ENCODE results near the gene HABP2.

The HABP2 gene

GRCh38 chr10:113527211-113527906, 25.5 kb upstream of the HABP2 start:
- DNase-seq (ENCODE audit: low spot score): no peak

DNA sequence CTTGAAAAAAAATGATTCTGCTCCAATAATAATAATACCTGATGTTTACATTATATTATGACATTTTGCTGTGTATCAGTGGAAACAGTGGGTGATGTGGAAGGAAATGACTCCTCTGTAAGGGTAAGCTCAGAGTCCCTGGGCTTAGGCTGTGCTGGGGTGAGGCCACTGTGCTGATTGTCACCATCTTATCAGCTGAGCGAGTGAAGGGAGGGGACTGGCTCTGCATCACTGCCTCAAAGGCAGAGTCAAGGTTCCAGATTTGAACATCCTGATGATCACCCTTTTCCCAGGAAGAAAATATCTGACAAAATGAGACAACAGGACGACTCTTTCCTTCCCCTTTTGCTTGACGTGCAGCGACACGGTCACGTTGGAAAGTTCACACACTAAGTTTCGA, 24.0 kb upstream of the HABP2 start:
- DNase-seq (ENCODE audit: low spot score): no peak

- no peak for DNase-seq (ENCODE audit: low spot score)
Observed at GRCh38 chr10:113529575-113529974, 23.3 kb upstream of the HABP2 start.

GRCh38 chr10:113530476-113530875, 22.4 kb upstream of the HABP2 start:
- no peak for DNase-seq (ENCODE audit: low spot score)

- no peak for DNase-seq (ENCODE audit: low spot score)
Observed at GRCh38 chr10:113532724-113533123, 20.1 kb upstream of the HABP2 start.

DNA sequence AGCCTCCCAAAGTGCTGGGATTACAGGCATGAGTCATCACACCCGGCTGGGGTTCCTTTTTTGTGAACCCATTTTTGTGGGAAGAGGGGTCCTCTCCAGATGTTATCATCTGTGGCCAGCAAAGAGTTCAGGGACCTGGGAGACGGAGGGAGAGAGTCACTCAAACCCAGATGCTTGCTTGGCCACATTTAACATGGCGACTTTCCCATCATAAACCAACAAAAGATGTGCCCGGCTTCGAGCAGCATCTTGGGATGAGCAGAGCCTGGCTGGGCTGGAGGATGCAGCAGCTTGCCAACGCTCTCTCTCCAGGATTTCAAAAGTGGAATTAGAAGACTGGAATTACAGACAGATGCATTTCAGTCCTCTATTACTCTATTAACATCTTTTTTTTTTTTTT, 19.1 kb upstream of the HABP2 start:
- DNase-seq (ENCODE audit: low spot score): no peak

- DNase-seq (ENCODE audit: low spot score): no peak
Observed at GRCh38 chr10:113534423-113534822, 18.4 kb upstream of the HABP2 start.

DNA sequence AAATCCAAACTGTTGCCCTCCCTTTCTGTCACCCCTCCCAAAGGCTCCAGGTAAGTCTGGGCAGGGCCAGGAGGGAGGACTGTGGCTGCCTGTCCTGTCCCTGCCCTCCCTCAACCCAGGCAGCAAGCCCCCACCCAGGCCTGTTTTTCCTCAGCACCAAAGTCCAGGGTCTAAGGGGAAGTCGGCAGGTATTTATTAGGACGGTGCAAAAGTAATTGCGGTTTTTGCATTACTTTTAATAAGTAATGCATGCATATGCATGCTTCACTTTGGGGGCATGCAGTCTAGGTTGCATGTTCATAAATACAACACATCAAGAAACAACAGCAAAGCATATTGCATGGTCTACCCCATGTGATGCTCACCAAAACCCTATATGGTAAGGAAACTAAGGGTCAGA, 15.2 kb upstream of the HABP2 start:
- no peak for DNase-seq (ENCODE audit: low spot score)

DNA sequence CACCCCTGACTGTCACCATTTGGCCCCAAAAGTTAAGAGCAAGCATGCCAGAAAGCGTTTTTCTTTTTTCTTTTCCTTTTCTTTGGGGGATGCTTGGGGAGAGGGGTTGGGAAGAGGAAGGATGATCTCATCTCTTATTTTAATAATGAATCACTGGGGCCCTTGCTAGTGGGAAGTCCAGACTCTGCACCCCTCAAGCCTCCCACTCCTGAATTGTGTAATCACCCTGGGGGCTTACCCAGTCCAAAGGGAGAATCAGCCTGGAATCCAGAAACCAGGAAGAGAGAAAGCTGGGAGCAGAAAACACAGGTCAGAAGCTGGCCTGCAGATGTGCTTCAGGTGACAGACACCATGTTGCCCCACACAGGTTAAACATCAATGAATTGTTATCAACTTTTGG, 14.7 kb upstream of the HABP2 start:
- DNase-seq (ENCODE audit: low spot score): no peak

DNA sequence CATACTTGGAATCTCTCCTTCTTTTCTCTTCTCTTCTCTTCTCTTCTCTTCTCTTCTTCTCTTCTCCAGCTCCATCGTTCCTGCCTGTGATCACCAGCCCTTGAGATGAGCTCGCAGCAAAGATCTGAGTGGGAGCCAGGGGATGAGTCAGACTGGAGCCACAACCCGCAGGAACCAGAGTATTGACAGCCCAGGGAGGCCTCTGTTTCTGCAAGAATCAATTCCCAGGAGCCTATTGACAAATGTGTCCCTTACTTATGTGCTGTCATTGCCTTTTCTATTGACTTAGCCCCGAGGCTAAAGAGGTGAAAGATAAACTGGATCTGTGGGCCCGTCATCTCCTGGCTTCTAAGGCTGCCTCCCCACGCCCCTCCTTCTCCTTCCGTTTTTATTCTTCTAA, 13.1 kb upstream of the HABP2 start:
- DNase-seq (ENCODE audit: low spot score): no peak

DNA sequence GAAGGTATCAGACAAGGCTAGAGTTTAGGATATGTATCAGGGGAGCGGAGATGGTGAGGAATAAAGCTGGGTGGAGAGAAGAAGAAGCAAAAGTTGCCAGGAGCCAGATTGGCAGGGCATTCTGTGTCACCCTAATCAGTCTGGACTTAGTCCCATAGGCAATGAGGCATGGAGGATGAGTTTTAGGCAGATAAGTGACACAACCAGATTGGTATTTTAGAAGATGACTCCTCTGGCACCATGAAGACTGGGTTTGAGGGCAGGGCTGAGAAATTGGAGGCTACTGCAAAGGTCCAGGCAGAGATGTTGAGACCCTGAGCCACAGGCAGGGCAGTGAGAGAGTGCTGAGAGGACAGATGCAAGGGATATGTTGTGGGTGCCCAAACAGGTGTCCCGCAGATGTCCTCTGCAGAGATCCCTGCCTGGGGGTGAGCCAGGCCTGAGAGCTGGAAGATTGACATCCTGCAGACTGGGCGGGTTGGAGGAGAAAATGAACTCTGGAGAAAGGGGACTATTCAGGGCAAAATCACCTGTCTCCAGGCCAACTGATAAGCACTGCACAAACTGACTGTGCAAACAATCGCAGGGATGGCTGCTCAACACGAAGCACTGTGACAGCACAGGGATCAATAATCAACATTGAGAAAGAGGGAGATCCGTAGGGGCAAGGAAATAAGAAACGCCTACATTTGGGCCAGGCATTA, 11.9 kb upstream of the HABP2 start:
- no peak for DNase-seq (ENCODE audit: low spot score)

DNA sequence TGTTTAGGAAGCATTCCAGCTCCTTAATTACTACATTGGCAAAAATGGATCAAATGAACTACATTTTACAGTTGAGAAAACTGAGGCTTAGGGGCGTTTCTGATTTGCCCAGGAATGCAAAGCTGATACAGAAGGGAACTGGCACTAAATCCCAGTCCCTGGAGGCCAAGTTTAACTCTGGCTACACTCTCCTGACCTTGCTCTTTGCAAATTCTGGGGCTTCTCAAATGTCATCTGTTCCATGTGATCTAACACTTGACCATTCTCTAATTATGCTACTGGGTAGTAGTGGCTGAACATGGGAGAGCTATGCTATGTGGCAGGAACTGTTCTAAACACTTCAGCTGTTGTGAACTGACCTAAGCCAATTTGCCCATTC, 11.3 kb upstream of the HABP2 start:
- DNase-seq (ENCODE audit: low spot score): no peak

DNA sequence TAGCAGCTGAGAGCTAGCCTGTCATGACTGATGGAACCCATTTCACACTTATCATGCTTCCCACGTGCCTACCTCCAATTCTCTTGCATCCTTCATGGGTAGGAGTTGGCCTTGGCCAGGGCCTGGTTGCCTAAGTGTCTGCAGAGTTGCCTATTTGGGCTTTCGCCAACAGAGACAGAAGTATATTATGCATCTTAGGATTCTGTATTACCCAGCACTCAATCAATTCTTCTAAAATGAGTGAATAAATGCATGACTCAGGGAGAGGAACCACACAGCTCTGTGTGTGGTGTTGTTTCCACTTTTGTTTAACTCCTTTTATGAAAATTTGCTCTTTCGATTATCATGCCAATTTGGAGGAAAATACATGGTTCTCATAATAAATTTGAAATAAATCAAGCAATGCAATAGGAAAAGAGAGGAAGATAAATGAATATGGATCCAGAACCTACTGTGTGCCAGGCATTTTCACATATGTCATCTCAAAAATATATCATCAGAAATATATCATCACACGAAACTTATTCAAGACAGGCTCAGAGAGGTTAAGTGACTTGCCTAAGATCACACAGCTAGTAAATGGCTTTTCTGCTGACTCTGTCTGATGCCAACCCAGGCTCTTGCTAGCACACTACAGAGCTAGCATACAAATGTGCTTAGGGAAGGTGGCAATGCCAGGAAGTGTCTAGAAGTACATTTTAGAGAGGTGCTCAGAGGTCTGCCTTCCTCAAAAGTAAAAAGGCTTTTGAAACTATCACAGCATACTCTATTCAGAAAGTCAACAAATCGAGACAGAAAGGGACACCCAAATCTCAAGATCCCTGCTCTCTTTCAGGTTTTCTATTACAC, 9.5 kb upstream of the HABP2 start:
- no peak for DNase-seq (ENCODE audit: low spot score)

DNA sequence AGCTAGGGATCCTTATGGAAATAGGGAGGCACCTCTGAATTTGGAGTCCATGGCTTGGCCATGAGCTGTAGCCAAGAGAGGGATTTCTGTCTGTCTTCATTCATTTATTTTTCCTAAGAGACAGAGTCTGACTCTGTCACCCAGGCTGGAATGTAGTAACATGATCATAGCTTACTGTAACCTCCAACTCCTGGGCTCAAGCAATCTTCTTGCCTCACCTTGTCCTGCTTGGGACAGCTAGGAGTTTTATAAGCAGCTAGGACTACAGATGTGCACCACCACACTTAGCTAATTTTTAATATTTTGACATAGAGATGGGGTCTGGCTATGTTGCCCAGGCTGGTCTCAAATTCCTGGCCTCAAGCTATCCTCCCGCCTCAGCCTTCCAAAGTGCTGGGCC, 8.5 kb upstream of the HABP2 start:
- DNase-seq (ENCODE audit: low spot score): no peak

DNA sequence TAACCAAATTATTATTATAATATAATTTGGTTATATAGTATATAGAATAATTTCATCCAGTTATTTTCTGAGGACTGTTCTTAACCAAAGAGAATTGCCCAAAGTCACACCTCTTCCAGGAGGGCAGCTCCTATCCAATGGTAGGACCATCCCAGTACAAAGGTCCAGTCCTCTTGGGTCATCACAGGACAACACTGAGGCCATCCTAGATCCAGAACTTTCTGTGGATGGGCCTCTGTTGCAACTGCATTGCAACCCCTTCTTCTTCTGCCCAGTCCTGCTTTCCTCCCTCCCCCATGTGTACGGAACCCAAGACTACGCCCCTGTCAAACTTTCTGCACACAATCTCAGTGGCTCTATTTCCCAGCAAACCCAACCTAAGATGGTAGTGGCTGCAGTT, 5.4 kb upstream of the HABP2 start:
- DNase-seq (ENCODE audit: low spot score): no peak

- no peak for DNase-seq (ENCODE audit: low spot score)
Observed at GRCh38 chr10:113549856-113550255, 3.0 kb upstream of the HABP2 start.

DNA sequence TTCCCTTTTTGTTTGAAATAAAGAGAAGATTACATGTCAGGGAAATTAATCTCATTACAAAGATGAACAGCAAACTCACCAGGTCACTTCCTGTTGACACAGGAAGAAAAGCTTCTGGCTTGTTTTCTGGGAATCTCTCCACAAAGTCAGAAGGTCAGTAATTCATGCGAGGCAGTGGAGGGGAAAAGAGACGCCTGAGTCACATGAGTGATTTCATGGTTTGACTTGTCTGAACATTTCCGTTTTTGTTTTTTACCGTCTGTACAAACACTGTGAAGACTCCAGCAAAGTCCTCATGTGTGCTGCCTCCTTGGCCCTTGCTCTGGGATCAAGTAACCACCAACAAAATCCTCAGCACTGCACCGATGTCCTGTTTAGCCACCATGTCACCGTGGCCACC, 2.5 kb upstream of the HABP2 start:
- DNase-seq (ENCODE audit: low spot score): no peak

DNA sequence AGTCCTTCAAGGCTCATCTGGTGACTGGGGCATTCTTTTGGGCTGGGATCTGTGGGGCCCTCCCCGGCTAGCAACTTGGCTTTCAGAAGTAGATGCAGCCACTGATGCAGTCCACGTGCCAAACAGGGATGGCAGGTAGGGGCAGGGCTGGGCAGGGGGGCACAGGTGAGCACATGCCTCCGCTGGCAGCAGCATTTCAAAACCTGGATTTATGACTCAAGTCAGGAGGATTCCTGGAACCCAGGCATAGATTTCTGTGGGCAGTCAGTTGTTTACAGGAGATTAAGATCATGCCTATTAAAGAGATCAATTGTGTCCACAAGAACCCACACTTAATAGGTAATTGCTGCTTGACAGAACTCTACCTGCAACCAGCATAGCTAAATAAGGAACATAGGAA, 839 bp upstream of the HABP2 start:
- DNase-seq (ENCODE audit: low spot score): no peak

GRCh38 chr10:113553149-113553548, 296 bp downstream of the HABP2 start:
- no peak for DNase-seq (ENCODE audit: low spot score)

DNA sequence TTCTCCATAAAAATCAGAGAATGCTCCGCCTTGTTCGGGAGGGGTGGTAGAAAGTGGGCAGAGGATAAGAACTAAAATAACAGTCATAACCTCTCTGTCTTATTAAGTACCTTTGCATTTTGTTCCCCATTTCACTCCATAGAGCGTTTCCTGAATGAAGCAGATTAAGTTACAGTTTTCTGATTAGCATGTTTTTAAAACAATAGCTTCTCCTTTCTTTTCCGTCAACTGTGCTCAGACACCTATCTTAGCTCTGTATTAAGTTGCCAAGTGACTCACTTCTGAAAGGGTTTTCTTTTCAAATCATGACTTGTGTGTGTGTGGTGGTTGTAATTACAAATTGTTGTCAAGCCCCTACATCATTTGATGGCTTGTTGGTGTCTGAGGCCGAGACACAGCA, 1.4 kb downstream of the HABP2 start:
- no peak for DNase-seq (ENCODE audit: low spot score)

- no peak for DNase-seq (ENCODE audit: low spot score)
Observed at GRCh38 chr10:113555245-113555644, 2.4 kb downstream of the HABP2 start.

DNA sequence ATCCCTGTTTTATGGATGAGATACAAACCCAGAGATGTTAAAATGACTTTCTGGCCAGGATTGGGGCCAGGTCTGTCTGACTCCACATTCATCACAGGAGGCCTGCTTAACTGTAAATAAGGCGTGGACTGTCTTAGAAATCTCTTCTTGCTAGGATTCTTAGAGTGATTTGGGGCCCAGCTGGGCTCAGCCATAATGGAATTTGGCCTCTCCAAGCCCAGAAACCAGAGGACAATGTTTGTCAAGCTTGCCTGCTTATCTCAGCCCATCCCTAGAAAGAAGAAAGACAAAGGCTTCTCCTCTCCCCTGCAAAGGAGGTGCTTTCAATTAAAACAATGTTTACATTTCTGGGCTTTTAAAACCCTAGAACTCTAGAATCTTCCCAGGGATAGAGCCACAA, 2.9 kb downstream of the HABP2 start:
- DNase-seq (ENCODE audit: low spot score): no peak

DNA sequence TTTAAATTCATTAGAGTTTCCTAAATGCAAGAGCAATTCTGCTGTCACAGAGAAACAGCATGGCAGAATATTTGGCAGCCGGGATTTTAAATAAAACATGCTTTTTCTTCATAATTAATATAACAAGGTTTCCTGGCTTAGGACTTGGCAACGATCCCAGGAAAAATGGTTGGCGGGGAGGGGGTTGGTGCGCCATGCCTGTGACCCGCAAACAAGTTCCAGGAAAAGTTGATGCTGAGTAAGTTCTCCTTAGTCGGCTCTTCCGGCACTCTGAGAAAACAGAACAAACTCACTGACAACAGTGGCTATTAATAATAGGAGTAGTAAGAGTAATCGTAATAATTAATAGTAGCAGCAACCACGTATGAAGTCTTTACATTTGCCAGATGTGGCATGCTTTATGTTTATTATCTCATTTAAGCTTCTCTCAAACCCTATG, 4.6 kb downstream of the HABP2 start:
- DNase-seq (ENCODE audit: low spot score): no peak

Data from ecto neural progenitor cell (in vitro differentiated cells).